Fibroblast of the aortic adventitia (primary cell): ENCODE measurements around the gene KLHL36. TPM values are rescaled to one million over a fixed set of nuclear protein-coding genes. Genes with fewer than 3 reads are reported as not detected.

Experiments
- DNase-seq: peaks from one replicate; pipeline ENCODE4 v3.0.0-alpha.2; 2010; ENCODE audit warnings: low read depth
- H3K4me3 ChIP-seq: 2 replicates; pipeline ENCODE4 v1.5.1; 2011; ENCODE audit warnings: low read depth, mild to moderate bottlenecking, control low read depth, low read length, moderate library complexity
- CTCF ChIP-seq: IDR thresholded peaks from 2 replicates; pipeline ENCODE4 v1.5.1; 2011; ENCODE audit warnings: mild to moderate bottlenecking, low read length, control low read depth, inconsistent platforms; ENCODE audit not compliant: insufficient read depth
- total RNA-seq: library from RNA; depleted of rRNA; stranded (reverse); fragments of >200 nt; gene quantifications from 2 replicates; pipeline ENCODE4 v1.2.3, GENCODE V29; 2012; ENCODE audit warnings: low replicate concordance

KLHL36 gene
- total RNA-seq, 1 donor, result 50.5 TPM

DNA sequence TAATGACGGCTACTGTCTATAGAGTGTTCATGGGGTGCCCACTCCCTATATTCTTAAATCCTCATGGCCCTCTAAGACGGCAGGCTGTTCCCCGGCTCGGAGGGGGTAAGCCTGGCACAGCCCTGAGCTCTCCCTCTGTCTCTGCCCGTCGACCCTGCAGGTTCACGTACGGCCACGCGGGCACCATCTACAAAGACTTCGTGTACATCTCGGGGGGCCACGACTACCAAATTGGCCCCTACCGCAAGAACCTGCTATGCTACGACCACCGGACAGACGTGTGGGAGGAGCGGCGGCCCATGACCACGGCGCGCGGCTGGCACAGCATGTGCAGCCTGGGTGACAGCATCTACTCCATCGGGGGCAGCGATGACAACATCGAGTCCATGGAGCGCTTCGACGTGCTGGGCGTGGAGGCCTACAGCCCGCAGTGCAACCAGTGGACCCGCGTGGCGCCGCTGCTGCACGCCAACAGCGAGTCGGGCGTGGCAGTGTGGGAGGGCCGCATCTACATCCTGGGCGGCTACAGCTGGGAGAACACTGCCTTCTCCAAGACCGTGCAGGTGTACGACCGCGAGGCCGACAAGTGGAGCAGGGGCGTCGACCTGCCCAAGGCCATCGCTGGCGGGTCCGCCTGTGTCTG is 13.2 kb downstream of the KLHL36 start:
- no peak overlapping the region for H3K4me3 ChIP-seq
- TF ChIP-seq CTCF, result no peak
- DNase-seq, result no peak

DNA sequence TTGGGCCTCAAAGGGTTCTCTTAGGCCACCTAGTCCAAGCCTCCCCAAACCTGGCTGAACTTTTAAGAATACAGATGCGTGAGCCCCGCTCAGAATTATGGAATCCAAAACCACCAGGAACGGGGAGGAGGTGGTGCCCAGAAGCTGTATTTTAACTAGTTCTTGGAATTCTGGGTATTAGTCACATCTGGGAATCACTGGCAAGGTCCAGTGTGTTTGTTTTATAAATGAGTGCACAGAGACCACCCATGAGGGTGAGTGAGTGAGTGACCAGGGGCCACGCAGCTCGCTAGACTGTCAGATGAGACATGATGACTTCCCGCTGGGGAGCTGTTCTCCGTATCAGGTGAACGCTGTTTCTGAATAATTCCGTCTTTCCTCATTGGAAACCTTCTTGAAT is 14.2 kb downstream of the KLHL36 start:
- no peak for DNase-seq
- H3K4me3 ChIP-seq, result no peak overlapping the region
- TF ChIP-seq CTCF, result no peak

DNA sequence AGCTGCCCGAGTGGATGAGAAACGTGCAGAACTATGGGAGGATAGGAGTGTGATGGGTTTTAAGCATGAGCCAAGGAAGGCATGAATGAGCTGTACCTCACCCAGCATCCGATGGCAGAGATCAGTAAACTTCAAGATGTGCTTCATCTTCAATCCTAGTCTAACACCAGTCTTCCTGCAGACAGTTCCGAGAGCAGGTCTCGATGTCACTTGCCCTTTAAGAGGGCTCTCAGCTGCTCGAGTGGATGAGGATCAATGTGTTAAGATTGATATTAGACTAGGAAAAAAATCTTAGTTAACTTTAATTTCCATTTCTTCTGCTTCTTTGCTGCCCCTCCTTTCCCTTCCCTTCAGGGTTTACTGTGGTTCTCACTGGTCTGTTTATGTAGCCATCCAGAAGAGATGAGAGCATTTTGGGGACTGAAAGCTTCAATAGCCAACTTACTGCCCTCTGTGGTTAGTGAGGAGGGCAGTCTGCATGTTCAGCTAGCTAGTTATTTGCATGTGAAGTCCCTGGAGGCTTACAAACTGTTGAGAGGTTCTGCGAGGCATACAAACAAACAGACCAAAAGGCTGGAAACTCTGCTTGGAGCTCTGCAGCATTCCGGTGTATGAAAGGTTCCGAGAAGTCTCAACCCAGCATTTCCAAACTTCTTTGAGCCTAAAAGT is 15.3 kb downstream of the KLHL36 start:
- TF ChIP-seq CTCF, result no peak
- DNase-seq, result no peak
- no peak overlapping the region for H3K4me3 ChIP-seq

DNA sequence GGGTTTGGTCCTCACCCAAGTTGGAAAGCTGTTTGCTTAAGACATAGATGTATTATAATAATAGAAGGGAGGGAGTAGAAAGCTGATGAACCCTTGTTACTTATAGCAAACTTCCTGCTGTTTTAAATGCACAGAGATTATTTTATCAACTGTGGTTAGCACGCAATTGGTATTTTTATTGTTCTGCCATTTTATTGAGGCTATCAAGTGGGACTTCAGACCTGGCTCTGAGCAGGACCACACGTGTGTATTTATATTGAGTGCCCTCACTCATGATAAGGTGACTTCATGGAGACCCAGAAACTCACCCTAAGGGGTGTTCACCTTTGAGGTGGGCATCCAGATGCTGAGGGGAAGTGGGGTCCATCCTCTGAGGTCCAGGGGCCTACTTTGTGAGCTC is 17.0 kb downstream of the KLHL36 start:
- DNase-seq, result no peak
- no peak for TF ChIP-seq CTCF
- H3K4me3 ChIP-seq, result no peak overlapping the region

GRCh38 chr16:84665843-84666242 is 17.5 kb downstream of the KLHL36 start:
- no peak overlapping the region for H3K4me3 ChIP-seq
- no peak for TF ChIP-seq CTCF
- no peak for DNase-seq

DNA sequence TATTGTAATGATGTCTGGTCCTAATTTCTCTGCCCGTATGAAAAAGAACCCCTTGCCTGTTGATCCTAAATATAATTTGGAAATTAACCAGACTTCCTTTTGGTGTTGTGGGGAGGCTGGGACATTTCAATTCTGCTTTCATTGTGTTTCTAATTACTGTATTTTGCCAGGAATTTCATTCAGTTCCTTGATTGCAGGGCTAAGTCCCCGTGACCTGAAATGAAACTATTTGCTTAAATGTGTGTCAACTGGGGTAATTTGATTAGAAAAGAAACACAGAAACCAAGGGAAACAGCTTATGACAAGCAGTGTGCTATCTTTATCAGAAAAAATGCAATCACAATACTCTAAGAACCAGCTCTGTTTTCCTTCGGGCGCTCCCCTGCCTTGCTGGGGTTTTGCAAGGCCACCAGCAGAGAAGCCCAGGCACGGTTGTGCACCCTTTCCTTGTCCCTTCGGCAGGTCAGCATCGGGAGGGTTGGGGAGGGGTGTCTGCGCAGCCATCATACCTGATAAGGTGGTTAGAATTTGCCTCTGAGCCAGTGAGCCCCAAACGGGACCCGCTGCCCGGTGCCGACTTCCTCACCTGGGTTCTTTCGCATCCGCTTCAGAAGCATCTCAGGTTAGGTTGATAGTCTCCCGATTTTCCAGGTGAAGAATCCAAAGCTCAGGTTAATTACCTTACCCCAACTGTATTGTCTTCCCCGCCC is 19.4 kb downstream of the KLHL36 start:
- no peak for DNase-seq
- H3K4me3 ChIP-seq, result no peak overlapping the region
- no peak for TF ChIP-seq CTCF
